GM21576 (cell line): ENCODE results near the gene L3MBTL2.
"Not testable (repeated sequence)": the region's sequence is repeated elsewhere in the genome, so short reads cannot be mapped to it uniquely, and the experiment has no call there.

ENCODE experiments used
- ATAC-seq: cut with Tn5 transposase; IDR thresholded peaks from one replicate; pipeline ENCODE4 v1.9.1; 2021; ENCODE audit warnings: mild to moderate bottlenecking, moderate library complexity; ENCODE audit not compliant: unreplicated experiment

L3MBTL2 gene

DNA sequence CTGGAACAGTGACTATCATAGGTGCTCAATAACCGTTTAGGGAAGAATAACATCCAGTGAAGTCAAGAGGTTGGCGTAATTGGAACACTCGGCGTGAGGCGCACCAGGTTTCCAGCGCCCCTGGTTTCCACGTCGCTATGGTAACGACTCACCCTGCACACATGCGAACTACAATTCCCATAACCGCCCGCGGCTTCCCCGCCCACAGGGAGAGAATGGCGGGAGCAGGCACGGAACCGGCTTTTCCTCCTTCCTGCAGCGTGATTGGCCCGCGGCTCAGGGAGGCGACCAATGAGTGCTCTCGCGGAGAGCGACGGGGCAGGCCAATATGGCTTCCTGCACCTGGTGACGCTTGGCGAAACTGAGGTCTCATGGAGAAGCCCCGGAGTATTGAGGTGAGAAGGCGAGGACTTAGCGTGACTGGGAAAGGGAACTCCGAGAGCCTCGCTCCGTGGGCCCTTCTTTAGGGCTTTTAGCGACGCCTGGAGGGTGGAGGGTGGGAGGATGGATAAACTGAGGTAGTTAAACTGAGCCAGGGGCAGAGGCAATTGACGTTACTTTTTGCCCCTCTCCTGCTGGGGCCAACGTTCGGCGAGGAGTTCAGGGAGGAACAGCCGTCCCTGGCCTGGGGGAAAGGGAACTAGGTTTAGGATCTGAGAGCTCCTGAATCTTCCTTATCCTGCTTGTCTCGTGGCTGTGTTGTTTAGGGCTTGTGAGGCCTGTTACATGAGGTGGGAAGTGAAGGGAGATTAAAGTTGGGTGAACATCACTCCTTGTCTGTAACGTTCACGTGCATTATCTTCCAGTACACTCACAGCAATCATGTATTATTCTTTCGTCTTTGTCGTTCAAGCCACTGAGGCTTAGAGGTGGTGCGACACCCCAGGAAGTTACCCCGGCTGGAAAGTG is at the start of gene L3MBTL2:
TSS of gene L3MBTL2 (plus strand) at position 321 of the 909 bp plus-strand sequence. CDS start at position 372, 51 bp downstream.
- peak; percentile 97 for ATAC-seq

DNA sequence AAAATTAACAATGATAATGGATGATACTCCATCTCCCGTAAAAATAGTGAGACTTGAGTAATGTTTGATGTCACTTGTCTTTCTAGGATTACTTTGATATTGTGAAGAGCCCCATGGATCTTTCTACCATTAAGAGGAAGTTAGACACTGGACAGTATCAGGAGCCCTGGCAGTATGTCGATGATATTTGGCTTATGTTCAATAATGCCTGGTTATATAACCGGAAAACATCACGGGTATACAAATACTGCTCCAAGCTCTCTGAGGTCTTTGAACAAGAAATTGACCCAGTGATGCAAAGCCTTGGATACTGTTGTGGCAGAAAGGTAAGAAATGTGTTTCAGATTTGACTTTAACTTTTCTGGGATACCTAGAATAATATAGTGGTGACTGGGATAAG is 48.0 kb upstream of the L3MBTL2 start:
- ATAC-seq: no peak

DNA sequence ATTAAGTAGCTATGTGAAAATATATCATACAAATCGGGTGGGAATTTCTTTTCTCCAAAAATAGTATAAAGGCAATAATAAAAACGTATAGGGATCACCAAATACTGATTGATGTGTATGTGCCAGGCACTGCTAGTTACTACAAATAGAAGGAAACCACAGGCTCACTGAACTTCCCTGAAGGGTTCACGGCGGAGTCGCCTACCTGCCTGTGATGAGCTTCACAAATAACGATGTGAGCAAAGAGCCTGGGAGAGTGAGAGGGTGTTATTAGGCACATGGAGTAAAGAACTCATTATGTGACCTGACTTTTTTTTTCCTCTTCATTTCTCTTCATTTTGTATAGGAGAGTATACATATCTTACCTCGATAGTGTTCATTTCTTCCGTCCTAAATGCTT is 36.0 kb upstream of the L3MBTL2 start:
- no peak for ATAC-seq

DNA sequence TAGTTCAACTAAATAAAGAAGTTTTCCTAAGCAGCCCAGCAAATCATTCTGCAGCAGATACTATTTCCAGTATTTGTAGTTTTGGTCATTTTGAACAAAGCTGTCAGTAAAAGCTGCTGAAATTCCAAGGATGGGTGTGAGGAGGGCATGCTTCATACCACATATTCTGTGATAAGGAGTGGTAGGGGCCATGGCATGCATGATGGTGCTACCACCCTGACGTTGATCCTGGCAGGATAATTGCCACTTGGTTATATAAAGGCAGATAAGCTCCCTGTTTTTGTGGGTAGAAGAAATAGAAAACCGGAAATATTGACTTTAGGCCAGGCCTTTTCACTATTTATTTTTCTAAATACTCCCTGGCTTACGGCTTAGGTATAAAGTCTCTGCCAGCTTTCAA is 33.1 kb upstream of the L3MBTL2 start:
- ATAC-seq: no peak

DNA sequence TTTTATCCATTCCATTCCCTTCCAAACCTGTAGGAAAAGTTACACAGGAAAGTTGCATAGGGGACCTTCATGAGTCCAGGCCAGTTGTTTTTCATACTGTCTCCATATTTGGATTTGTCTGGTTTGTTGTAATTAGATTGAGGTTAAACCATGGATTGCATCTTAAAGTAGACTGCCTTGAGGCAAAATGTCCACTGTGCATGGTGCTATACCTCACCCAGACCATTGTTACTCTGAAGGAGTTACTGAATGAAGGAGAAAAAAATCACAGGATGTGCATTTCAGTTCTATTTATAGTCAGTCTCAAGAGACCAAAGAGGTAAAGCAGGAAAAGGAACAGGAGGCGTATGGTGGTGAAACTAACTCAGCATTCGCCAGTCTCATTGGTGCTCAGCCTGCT is 29.6 kb upstream of the L3MBTL2 start:
- no peak for ATAC-seq

DNA sequence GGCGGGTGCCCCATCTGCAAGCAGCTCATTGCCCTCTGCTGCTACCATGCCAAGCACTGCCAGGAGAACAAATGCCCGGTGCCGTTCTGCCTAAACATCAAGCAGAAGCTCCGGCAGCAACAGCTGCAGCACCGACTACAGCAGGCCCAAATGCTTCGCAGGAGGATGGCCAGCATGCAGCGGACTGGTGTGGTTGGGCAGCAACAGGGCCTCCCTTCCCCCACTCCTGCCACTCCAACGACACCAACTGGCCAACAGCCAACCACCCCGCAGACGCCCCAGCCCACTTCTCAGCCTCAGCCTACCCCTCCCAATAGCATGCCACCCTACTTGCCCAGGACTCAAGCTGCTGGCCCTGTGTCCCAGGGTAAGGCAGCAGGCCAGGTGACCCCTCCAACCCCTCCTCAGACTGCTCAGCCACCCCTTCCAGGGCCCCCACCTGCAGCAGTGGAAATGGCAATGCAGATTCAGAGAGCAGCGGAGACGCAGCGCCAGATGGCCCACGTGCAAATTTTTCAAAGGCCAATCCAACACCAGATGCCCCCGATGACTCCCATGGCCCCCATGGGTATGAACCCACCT is 28.0 kb upstream of the L3MBTL2 start:
- ATAC-seq: no peak

DNA sequence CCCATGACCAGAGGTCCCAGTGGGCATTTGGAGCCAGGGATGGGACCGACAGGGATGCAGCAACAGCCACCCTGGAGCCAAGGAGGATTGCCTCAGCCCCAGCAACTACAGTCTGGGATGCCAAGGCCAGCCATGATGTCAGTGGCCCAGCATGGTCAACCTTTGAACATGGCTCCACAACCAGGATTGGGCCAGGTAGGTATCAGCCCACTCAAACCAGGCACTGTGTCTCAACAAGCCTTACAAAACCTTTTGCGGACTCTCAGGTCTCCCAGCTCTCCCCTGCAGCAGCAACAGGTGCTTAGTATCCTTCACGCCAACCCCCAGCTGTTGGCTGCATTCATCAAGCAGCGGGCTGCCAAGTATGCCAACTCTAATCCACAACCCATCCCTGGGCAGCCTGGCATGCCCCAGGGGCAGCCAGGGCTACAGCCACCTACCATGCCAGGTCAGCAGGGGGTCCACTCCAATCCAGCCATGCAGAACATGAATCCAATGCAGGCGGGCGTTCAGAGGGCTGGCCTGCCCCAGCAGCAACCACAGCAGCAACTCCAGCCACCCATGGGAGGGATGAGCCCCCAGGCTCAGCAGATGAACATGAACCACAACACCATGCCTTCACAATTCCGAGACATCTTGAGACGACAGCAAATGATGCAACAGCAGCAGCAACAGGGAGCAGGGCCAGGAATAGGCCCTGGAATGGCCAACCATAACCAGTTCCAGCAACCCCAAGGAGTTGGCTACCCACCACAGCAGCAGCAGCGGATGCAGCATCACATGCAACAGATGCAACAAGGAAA is 27.3 kb upstream of the L3MBTL2 start:
- ATAC-seq: no peak

DNA sequence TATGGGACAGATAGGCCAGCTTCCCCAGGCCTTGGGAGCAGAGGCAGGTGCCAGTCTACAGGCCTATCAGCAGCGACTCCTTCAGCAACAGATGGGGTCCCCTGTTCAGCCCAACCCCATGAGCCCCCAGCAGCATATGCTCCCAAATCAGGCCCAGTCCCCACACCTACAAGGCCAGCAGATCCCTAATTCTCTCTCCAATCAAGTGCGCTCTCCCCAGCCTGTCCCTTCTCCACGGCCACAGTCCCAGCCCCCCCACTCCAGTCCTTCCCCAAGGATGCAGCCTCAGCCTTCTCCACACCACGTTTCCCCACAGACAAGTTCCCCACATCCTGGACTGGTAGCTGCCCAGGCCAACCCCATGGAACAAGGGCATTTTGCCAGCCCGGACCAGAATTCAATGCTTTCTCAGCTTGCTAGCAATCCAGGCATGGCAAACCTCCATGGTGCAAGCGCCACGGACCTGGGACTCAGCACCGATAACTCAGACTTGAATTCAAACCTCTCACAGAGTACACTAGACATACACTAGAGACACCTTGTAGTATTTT is 26.6 kb upstream of the L3MBTL2 start:
- ATAC-seq: no peak

DNA sequence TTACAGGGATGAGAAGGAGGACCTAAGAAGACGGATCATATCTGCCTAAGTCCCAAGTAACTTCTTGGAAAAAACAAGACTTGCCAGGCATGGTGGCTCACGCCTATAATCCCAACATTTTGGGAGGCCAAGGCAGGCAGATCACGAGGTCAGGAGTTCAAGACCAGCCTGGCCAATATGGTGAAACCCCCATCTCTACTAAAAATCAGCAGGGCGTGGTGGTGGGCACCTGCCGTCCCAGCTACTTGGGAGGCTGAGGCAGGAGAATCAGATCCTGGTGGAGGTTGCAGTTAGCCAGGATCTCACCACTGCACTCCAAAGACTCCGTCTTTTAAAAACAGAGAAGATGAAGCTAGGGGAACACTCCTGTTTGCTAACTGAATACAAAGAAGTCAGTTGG is 24.8 kb upstream of the L3MBTL2 start:
- not testable (repeated sequence) for ATAC-seq

DNA sequence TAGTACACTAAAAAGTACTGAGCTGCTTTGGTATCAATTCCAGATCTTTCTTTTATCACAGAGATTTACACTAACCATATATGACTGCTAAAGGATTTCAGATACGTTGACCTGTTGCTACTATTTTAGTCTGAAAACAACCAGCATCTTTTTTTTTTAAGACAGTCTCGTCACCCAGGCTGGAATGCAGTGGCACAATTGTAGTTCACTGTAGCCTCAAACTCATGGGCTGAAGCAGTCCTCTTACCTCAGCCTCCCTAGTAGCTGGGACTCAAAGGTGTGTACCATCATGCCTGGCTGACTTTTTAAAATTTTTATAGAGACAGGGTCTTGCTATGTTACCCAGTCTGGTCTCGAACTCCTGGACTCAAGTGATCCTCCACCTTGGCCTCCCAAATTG is 24.2 kb upstream of the L3MBTL2 start:
- ATAC-seq: no peak

DNA sequence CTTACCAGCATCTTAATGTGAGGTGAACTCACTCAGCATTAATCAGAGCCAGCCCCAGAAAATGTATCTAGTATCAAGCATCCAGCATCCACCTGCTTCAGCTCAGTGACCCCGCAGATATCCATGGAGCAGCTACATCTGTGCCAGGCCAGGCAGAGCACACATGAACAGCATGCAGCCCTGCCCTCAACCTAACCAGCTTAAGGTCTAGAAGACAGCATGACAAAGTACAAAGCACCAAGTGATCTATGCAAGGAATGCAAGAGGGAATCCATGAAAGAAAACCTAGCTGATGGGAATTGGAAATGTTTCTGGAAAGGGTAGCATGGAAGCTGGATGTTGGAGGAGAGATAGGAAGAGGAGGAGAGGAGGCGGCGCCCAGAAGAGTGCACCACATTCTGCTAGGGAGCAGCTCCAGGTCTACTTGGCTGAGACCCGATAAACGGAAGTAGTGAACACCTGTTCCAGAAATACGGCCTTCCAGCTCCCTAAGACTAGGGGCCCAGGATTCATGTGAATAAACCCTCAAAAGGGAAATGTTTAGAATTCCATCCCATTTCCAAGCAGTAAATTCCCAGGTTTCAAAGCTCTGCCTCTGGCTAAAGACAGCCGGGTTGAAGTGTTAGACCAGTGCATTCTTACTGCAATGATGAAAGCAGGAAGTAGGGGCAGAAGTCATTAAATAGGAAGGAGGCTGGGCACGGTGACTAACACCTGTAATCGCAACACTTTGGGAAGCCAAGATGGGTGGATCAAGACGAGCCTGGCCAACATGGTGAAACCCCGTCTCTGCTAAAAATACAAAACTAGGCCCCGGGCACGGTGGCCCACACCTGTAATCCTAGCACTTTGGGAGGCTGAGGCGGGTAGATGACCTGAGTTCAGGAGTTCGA is 23.5 kb upstream of the L3MBTL2 start:
- ATAC-seq: no peak

DNA sequence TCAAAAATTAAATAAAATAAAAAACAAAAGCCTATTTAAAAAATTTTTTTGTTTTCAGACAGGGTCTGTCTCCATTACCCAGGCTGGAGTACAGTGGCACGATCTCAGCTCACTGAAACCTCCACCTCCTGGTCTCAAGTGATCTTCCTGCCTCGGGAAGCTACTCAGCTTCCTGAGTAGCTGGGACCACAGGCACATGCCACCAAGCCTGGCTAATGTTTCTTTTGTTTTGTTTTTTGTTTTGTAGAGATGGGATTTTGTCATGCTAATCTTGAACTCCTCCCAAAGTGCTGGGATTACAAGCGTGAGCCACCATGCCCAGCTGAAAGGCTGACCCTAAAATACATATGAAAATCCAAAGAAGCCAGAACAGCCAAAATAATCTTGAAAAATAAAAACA is 20.4 kb upstream of the L3MBTL2 start:
- ATAC-seq: no peak

DNA sequence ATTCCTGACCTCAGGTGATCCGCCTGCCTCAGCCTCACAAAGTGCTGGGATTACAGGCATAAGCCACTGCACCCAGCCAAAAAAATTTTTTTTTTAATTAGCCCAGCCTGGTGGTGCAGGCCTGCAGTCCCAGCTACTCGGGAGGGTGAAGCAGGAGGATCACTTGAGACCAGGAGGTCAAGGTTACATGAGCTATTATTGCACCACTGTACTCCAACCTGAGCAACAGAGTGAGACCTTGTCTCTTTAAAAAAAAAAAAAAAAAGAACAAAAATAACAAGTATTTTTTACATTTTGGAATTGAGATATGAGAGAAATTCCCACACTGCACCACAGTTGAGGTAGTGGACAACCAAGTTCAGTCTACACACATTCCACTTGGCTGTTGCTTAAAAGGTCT is 13.6 kb upstream of the L3MBTL2 start:
- ATAC-seq: no peak

DNA sequence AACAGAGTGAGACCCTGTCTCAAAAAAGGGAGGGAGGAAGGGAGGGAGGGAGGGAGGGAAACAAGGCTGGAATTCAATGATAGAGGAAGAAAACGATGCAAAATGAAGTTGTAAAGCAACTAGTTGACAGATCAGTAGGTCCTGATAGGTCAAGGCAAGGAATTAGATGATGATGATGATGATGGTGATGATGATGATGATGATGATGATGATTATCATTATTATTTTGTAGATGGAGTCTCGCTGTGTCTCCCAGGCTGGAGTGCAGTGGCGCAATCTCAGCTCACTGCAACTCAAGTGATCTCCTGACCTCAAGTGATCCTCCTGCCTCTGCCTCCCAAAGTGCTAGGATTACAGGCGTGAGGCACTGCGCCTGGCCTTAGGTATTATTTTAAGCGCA is 11.3 kb upstream of the L3MBTL2 start:
- ATAC-seq: no peak

DNA sequence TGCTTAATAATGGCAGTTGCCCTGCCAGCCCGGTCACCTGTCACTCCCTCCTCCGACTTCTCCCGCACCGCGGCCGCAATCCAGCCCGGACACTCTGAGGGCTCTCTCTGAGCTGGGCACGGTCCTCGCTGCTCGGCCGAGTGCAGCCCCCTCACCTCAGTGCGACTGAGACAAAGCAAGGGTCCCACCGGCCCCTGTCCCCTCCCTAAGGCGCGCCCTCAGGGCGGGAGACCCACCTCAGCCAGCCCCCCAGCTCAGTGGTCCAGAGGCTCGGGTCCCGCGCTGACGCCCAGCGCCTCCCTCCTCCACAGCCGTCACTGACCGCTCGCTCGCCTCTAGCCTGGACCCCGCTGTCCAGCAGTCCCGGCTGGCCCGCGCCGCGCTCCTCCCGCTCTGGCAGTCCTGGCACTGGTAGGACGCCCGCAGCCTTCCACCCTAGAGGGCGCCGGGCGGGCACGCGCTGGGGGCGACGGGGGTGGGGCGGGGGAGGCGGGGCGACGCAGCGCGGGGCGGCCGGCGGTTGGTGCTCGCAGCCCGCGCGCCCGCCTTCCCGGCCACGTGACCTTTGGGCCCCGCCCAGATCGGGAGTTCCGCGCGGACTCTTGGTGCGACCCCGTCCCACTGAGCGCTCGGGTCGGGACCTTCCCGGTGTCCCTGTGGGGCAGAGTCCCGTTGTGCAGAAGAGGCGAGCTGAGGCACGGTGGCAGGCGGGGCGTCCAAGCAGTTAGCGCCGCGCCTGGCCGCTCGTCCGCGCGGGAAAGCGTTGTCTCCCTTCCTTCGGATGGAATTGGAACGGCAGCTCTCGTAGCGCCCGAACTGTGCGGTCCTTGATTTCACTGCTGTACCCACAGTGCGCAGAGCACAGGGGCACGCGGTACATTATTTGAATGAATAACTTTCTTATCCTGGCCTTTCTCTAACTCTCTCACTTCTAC is 7.8 kb upstream of the L3MBTL2 start:
- ATAC-seq: peak; percentile 57

DNA sequence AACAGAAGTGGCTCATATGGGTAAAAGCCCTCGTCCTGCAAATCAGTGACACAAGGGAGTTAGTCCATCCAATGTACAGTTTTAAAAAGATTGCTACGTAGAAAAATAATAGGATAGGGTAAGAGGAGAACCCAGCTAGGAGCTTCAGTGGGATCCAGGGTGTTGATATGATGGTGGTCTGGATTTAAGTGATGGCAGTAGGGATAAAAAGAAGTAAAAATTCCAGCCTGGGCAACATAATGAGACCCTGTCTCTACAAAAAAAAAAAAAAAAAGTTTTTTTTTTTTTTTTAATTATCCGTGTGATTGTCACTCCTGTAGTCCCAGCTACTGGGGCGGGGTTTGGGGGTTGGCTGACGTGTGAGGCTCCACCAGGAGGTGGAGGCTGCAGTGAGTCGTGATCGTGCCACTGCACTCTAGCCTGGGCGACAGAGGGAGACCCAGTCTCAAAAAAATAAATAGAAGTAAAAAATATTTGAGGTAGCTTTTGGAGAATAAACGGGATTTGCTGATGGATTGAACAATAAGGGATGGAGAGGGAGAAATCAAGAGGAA is 7.0 kb upstream of the L3MBTL2 start:
- ATAC-seq: no peak

DNA sequence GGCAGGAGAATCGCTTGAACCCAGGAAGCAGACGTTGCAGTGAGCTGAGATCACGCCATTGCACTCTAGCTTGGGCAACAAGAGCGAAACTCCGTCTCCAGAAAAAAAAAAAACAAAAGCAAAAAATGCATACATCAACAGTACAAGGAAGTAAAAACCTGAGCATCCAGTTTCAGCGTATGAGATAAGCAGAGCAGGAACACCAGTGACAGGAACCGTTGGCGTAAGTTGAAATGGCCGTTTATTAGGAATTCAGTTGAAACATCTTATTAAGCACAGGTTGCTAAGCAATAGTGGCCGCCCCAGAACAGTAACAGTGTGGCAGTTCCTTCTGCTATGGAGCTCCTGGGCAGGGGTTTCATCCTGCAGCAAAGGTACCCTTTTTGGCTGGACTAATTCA is 4.0 kb upstream of the L3MBTL2 start:
- ATAC-seq: no peak

DNA sequence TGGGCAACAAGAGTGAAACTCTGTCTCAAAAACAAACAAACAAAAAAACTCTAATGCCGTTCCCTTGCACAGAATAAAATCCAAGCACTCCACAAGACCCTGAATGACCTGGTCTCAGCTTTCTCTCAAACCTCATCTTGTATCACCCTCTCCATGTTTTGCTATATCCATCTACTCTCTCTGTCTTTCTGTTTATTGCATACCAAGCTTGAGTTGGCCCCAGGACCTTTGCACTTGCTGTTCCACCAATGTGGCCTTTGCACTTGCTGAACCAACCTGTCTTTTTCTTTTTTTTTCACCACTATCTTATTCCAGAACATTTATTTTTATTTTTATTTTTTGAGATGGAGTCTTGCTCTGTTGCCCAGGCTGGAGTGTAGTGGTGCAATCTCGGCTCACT is 2.0 kb upstream of the L3MBTL2 start:
- ATAC-seq: no peak

DNA sequence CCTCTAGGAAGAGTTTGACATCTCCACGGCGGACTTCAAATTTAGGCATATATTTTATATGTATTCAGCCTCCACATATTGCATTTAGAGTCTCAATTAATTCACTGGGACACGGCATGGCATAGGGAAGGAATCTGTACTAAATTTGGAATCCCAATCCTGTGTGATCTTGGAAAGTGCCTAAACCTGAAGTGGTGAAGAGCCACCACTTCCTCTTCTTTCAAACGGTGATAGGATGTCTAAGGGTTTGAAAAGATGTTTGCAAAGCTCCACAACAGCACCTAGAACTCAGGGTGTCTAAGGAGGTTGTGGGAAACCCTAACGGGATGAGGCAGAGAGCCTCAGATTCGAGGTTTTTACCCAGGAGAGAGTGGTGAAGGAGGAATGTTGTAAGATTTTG is 1.0 kb upstream of the L3MBTL2 start:
- ATAC-seq: no peak
